ENCODE measurements around the gene RSF1.

RSF1 gene

GRCh38 chr11:77750394-77751156 lies 69.9 kb downstream of the RSF1 start:
- H3K36me3 Mint-ChIP-seq (ENCODE audit: low read depth): peaks cover 14% of the 10 kb centered on the region
- no peaks in the 10 kb centered on the region for H3K27me3 Mint-ChIP-seq (ENCODE audit: low read depth)
- H3K4me1 Mint-ChIP-seq (ENCODE audit: low read depth): peaks cover 3% of the 10 kb centered on the region
- no peak for DNase-seq (ENCODE audit: low spot score)
- H3K27ac Mint-ChIP-seq: no peak overlapping the region
- no peak overlapping the region for H3K4me3 Mint-ChIP-seq
- no peaks in the 10 kb centered on the region for H3K9me3 Mint-ChIP-seq

- Mint-ChIP-seq H3K27me3 (ENCODE audit: low read depth) (no peaks in the 10 kb centered on the region), H3K36me3 (ENCODE audit: low read depth) (peaks cover 11% of the 10 kb centered on the region), H3K4me3 (no peak overlapping the region), H3K4me1 (ENCODE audit: low read depth) (peaks cover 3% of the 10 kb centered on the region), H3K27ac (no peak overlapping the region), H3K9me3 (no peaks in the 10 kb centered on the region)
- no peak for DNase-seq (ENCODE audit: low spot score)
Measured at GRCh38 chr11:77749232-77749631, 71.3 kb downstream of the RSF1 start.

GRCh38 chr11:77748266-77748665 lies 72.3 kb downstream of the RSF1 start:
- H3K9me3 Mint-ChIP-seq: no peaks in the 10 kb centered on the region
- no peak overlapping the region for H3K27ac Mint-ChIP-seq
- no peaks in the 10 kb centered on the region for H3K27me3 Mint-ChIP-seq (ENCODE audit: low read depth)
- H3K4me3 Mint-ChIP-seq: no peak overlapping the region
- no peak for DNase-seq (ENCODE audit: low spot score)
- H3K36me3 Mint-ChIP-seq (ENCODE audit: low read depth): peaks cover 5% of the 10 kb centered on the region
- peaks cover 3% of the 10 kb centered on the region for H3K4me1 Mint-ChIP-seq (ENCODE audit: low read depth)

GRCh38 chr11:77747381-77747969 lies 73.0 kb downstream of the RSF1 start:
- H3K4me1 Mint-ChIP-seq (ENCODE audit: low read depth): peaks cover 3% of the 10 kb centered on the region
- H3K27ac Mint-ChIP-seq: no peak overlapping the region
- no peak overlapping the region for H3K4me3 Mint-ChIP-seq
- H3K36me3 Mint-ChIP-seq (ENCODE audit: low read depth): peaks cover 10% of the 10 kb centered on the region
- H3K9me3 Mint-ChIP-seq: no peaks in the 10 kb centered on the region
- H3K27me3 Mint-ChIP-seq (ENCODE audit: low read depth): no peaks in the 10 kb centered on the region
- no peak for DNase-seq (ENCODE audit: low spot score)

GRCh38 chr11:77736473-77736872 lies 84.0 kb downstream of the RSF1 start:
- Mint-ChIP-seq H3K4me1 (ENCODE audit: low read depth) (no peaks in the 10 kb centered on the region), H3K36me3 (ENCODE audit: low read depth) (peaks cover 59% of the 10 kb centered on the region), H3K27me3 (ENCODE audit: low read depth) (no peaks in the 10 kb centered on the region), H3K27ac (no peak overlapping the region), H3K9me3 (peaks cover 3% of the 10 kb centered on the region), H3K4me3 (no peak overlapping the region)
- DNase-seq (ENCODE audit: low spot score): no peak

- H3K9me3 Mint-ChIP-seq: peaks cover 14% of the 10 kb centered on the region
- H3K27me3 Mint-ChIP-seq (ENCODE audit: low read depth): no peaks in the 10 kb centered on the region
- H3K36me3 Mint-ChIP-seq (ENCODE audit: low read depth): peaks cover 64% of the 10 kb centered on the region
- H3K27ac Mint-ChIP-seq: no peak overlapping the region
- H3K4me1 Mint-ChIP-seq (ENCODE audit: low read depth): no peaks in the 10 kb centered on the region
- DNase-seq (ENCODE audit: low spot score): no peak
- no peak overlapping the region for H3K4me3 Mint-ChIP-seq
Measured at GRCh38 chr11:77734890-77735289, 85.6 kb downstream of the RSF1 start.

GRCh38 chr11:77732143-77732542 lies 88.4 kb downstream of the RSF1 start:
- no peak for DNase-seq (ENCODE audit: low spot score)
- Mint-ChIP-seq H3K27me3 (ENCODE audit: low read depth) (no peaks in the 10 kb centered on the region), H3K4me1 (ENCODE audit: low read depth) (no peaks in the 10 kb centered on the region), H3K36me3 (ENCODE audit: low read depth) (peaks cover 54% of the 10 kb centered on the region), H3K4me3 (no peak overlapping the region), H3K27ac (no peak overlapping the region), H3K9me3 (peaks cover 14% of the 10 kb centered on the region)

GRCh38 chr11:77730789-77731188 lies 89.7 kb downstream of the RSF1 start:
- Mint-ChIP-seq H3K4me3 (no peak overlapping the region), H3K27me3 (ENCODE audit: low read depth) (no peaks in the 10 kb centered on the region), H3K9me3 (peaks cover 14% of the 10 kb centered on the region), H3K27ac (no peak overlapping the region), H3K36me3 (ENCODE audit: low read depth) (peaks cover 43% of the 10 kb centered on the region), H3K4me1 (ENCODE audit: low read depth) (no peaks in the 10 kb centered on the region)
- DNase-seq (ENCODE audit: low spot score): no peak

- DNase-seq (ENCODE audit: low spot score): no peak
- H3K9me3 Mint-ChIP-seq: peaks cover 14% of the 10 kb centered on the region
- H3K36me3 Mint-ChIP-seq (ENCODE audit: low read depth): peaks cover 46% of the 10 kb centered on the region
- no peak overlapping the region for H3K27ac Mint-ChIP-seq
- H3K4me1 Mint-ChIP-seq (ENCODE audit: low read depth): peaks cover 2% of the 10 kb centered on the region
- no peaks in the 10 kb centered on the region for H3K27me3 Mint-ChIP-seq (ENCODE audit: low read depth)
- no peak overlapping the region for H3K4me3 Mint-ChIP-seq
Measured at GRCh38 chr11:77729063-77729462, 91.5 kb downstream of the RSF1 start.

GRCh38 chr11:77728203-77728786 lies 92.2 kb downstream of the RSF1 start:
- Mint-ChIP-seq H3K9me3 (peaks cover 14% of the 10 kb centered on the region), H3K27me3 (ENCODE audit: low read depth) (no peaks in the 10 kb centered on the region), H3K4me1 (ENCODE audit: low read depth) (peaks cover 2% of the 10 kb centered on the region), H3K27ac (no peak overlapping the region), H3K36me3 (ENCODE audit: low read depth) (peaks cover 45% of the 10 kb centered on the region), H3K4me3 (no peak overlapping the region)
- no peak for DNase-seq (ENCODE audit: low spot score)

GRCh38 chr11:77726524-77726923 lies 94.0 kb downstream of the RSF1 start:
- Mint-ChIP-seq H3K4me3 (no peak overlapping the region), H3K9me3 (peaks cover 11% of the 10 kb centered on the region), H3K27ac (no peak overlapping the region), H3K27me3 (ENCODE audit: low read depth) (no peaks in the 10 kb centered on the region), H3K4me1 (ENCODE audit: low read depth) (peaks cover 2% of the 10 kb centered on the region), H3K36me3 (ENCODE audit: low read depth) (peaks cover 39% of the 10 kb centered on the region)
- DNase-seq (ENCODE audit: low spot score): no peak

- peaks cover 3% of the 10 kb centered on the region for H3K9me3 Mint-ChIP-seq
- H3K36me3 Mint-ChIP-seq (ENCODE audit: low read depth): peaks cover 32% of the 10 kb centered on the region
- H3K4me3 Mint-ChIP-seq: no peak overlapping the region
- no peak for DNase-seq (ENCODE audit: low spot score)
- peaks cover 2% of the 10 kb centered on the region for H3K4me1 Mint-ChIP-seq (ENCODE audit: low read depth)
- no peaks in the 10 kb centered on the region for H3K27me3 Mint-ChIP-seq (ENCODE audit: low read depth)
- H3K27ac Mint-ChIP-seq: no peak overlapping the region
Measured at GRCh38 chr11:77725433-77725832, 95.1 kb downstream of the RSF1 start.

- H3K9me3 Mint-ChIP-seq: no peaks in the 10 kb centered on the region
- peaks cover 29% of the 10 kb centered on the region for H3K36me3 Mint-ChIP-seq (ENCODE audit: low read depth)
- no peak for DNase-seq (ENCODE audit: low spot score)
- no peaks in the 10 kb centered on the region for H3K27me3 Mint-ChIP-seq (ENCODE audit: low read depth)
- no peak overlapping the region for H3K4me3 Mint-ChIP-seq
- H3K27ac Mint-ChIP-seq: no peak overlapping the region
- peaks cover 2% of the 10 kb centered on the region for H3K4me1 Mint-ChIP-seq (ENCODE audit: low read depth)
Measured at GRCh38 chr11:77724636-77725035, 95.9 kb downstream of the RSF1 start.

GRCh38 chr11:77723024-77723423 lies 97.5 kb downstream of the RSF1 start:
- Mint-ChIP-seq H3K36me3 (ENCODE audit: low read depth) (peaks cover 34% of the 10 kb centered on the region), H3K27me3 (ENCODE audit: low read depth) (no peaks in the 10 kb centered on the region), H3K4me1 (ENCODE audit: low read depth) (peaks cover 2% of the 10 kb centered on the region), H3K27ac (no peak overlapping the region), H3K4me3 (no peak overlapping the region), H3K9me3 (no peaks in the 10 kb centered on the region)
- no peak for DNase-seq (ENCODE audit: low spot score)

All from T-helper 2 cell treated with Interferon-gamma antibody and Interleukin-4, amounts not matched to agents 5 μg/mL and 100 μg/mL, for 36 hours (primary cell).